K562 (cell line): ENCODE results near the gene UBE2C. TPM values are rescaled to one million over a fixed set of nuclear protein-coding genes. Genes with fewer than 3 reads are reported as not detected.

Experiments
- CHD2 ChIP-seq: IDR thresholded peaks from 2 replicates; pipeline ENCODE4 v1.6.1; 2011; ENCODE audit warnings: low read depth, low read length
- CLOCK ChIP-seq: fragments of 250-450 bp; sonication (Bioruptor Pico); IDR thresholded peaks from 2 replicates; pipeline ENCODE4 v1.4.0; 2020; ENCODE audit warnings: mild to moderate bottlenecking, moderate library complexity, borderline replicate concordance
- CTCF ChIP-seq, 3 experiments: IDR thresholded peaks in 2 of 3; conservative IDR thresholded peaks in 1 of 3; 2 replicates each; pipeline ENCODE4 v1.5.1; 2011 to 2012; ENCODE audit warnings: low read length in 3 of 3, mild to moderate bottlenecking in 3 of 3, control low read depth in 2 of 3, improper control_type of control experiment in 1 of 3, inconsistent platforms in 1 of 3, low read depth in 1 of 3, mixed read lengths in 1 of 3, moderate library complexity in 1 of 3; ENCODE audit not compliant: insufficient read depth in 2 of 3
- HCFC1 ChIP-seq: IDR thresholded peaks from 2 replicates; pipeline ENCODE4 v1.6.1; 2012; ENCODE audit warnings: low read depth, low read length, improper control_type of control experiment
- HDAC3 ChIP-seq: fragments of 450-650 bp; IDR thresholded peaks from 2 replicates; pipeline ENCODE4 v1.6.1; 2018; ENCODE audit warnings: borderline replicate concordance, mild to moderate bottlenecking, moderate library complexity; ENCODE audit not compliant: partially characterized antibody
- KDM1A ChIP-seq, 2 experiments: fragments of 450-650 bp; IDR thresholded peaks; 2 replicates each; pipeline ENCODE4 v1.6.1; 2016; ENCODE audit warnings: mild to moderate bottlenecking in 2 of 2
- PHB2 ChIP-seq: fragments of 450-650 bp; IDR thresholded peaks from 2 replicates; pipeline ENCODE4 v1.6.1; 2017; ENCODE audit warnings: low read depth
- POLR2AphosphoS5 ChIP-seq: IDR thresholded peaks from 2 replicates; pipeline ENCODE4 v1.6.1; 2011; ENCODE audit warnings: mild to moderate bottlenecking, low read depth, low read length, moderate library complexity; ENCODE audit not compliant: control insufficient read depth, insufficient read depth
- RAD21 ChIP-seq, 2 experiments: fragments of 250-450 bp in 1 of 2; fragments of 450-650 bp in 1 of 2; sonication (Bioruptor Pico) in 1 of 2; formaldehyde crosslinking in 1 of 2; IDR thresholded peaks in 1 of 2; conservative IDR thresholded peaks in 1 of 2; 2 replicates each; pipeline versions ENCODE4 v1.4.0 to v1.8.0; 2020 to 2022; ENCODE audit warnings: mild to moderate bottlenecking in 2 of 2, moderate library complexity in 1 of 2
- SNRNP70 ChIP-seq: fragments of 200-400 bp; formaldehyde crosslinking; optimal IDR thresholded peaks from 2 replicates; pipeline ENCODE3; 2017; ENCODE audit warnings: low read depth, low read length
- TAF7 ChIP-seq: fragments of 450-650 bp; IDR thresholded peaks from 2 replicates; pipeline ENCODE4 v1.6.1; 2016; ENCODE audit warnings: missing genetic modification characterization, missing compliant biosample characterization
- TBP ChIP-seq: optimal IDR thresholded peaks from 2 replicates; pipeline ENCODE3; 2011; ENCODE audit warnings: low read depth, low read length, improper control_type of control experiment
- TEAD1 ChIP-seq, 2 experiments: fragments of 450-650 bp in 1 of 2; sonication (generic) in 1 of 2; formaldehyde crosslinking; IDR thresholded peaks; 2 replicates each; pipeline versions ENCODE4 v1.4.0 to v1.8.0; 2020 to 2022; ENCODE audit warnings: mild to moderate bottlenecking in 2 of 2, missing genetic modification reagents in 1 of 2
- ZFX ChIP-seq: sonication (generic); formaldehyde crosslinking; IDR thresholded peaks from 2 replicates; pipeline ENCODE4 v1.8.0; 2022; ENCODE audit warnings: mild to moderate bottlenecking, missing genetic modification reagents, moderate library complexity
- ZNF57 ChIP-seq: fragments of 450-650 bp; formaldehyde crosslinking; IDR thresholded peaks from 2 replicates; pipeline ENCODE4 v1.4.0; 2020; ENCODE audit warnings: mild to moderate bottlenecking, moderate library complexity
- polyA plus RNA-seq, 8 experiments: library from polyadenylated mRNA; depleted of rRNA in 4 of 8; stranded (reverse) in 5 of 8; unstranded in 3 of 8; fragments of >200 nt; fragmentation: Nextera tagmentation in 2 of 8; fragmentation: Illumina TruSeq in 1 of 8; extraction: Ambion mirVana in 2 of 8; extraction: Trizol in 1 of 8; gene quantifications; 2 replicates each; pipeline versions ENCODE4 v1.2.1 to v1.2.3, GENCODE V29; 2011 to 2014; ENCODE audit warnings: inconsistent platforms in 1 of 8, missing spikeins in 1 of 8
- total RNA-seq, 7 experiments: library from RNA; depleted of rRNA in 6 of 7; stranded (reverse); fragments of >200 nt in 6 of 7; fragmentation: Illumina TruSeq in 2 of 7; extraction: Trizol in 2 of 7; gene quantifications; 2 replicates each; pipeline versions ENCODE4 v1.2.1 to v1.2.3, GENCODE V29; 2011 to 2021; ENCODE audit warnings: low replicate concordance in 1 of 7
- TF ChIP-seq, protein P1 (sequence below): sonication (generic); formaldehyde crosslinking; IDR thresholded peaks from 2 replicates; pipeline ENCODE4 v1.8.0; 2022; ENCODE audit warnings: missing genetic modification reagents, mild to moderate bottlenecking, moderate library complexity, borderline replicate concordance
- TF ChIP-seq, protein P2 (sequence below): sonication (generic); formaldehyde crosslinking; IDR thresholded peaks from 2 replicates; pipeline ENCODE4 v1.8.0; 2023; ENCODE audit warnings: mild to moderate bottlenecking, missing genetic modification reagents

The UBE2C gene
- total and polyA plus RNA-seq, 9 of the 15 experiments (the other 6 are each of a cell fraction or from before 2014, with no cell fraction given) = 0.51 to 1.6 (median 0.69) TPM

DNA sequence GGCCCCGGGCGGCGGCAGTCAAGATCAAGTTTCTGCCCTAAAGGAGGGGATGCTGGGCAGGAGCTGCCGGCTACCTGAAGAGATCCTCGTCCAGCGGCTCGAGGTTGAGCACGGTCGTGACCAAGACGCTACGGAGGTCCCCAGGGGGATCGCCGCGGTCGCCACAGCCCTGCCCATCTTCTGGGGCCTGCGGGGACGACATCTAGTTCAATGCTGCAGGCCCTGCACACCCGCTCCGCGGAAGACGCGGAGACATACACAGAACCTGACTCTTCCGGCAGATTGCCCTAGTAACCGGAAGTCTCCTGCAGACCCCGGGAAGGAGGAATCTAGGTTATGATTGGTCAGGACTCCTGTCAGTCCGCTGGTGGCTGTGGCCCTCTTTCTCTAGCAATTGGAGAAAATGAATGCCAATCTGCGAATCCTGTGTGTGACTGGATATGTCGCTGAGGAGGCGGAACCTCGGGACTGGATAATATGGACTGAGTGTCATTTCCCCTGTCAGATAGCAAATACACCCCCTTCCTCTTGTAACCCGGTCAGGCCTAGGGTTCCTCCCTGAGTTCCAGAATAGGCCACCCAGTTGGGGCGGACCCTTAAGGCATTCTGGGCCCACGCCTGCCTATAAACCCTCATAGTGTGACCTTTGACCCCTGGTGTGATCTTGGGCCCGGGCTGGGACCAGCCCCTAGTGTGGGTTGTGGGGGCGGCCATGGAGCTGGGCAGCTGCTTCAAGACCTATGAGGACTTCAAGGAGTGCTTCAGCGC is 44.9 kb downstream of the UBE2C start, which contains the start of the genes ACOT8 and ZSWIM3 (continued):
- TF ChIP-seq RAD21 (CRISPR knock-in tag; conservative IDR thresholded peaks at IDR 0.05 in 1 of 2, IDR thresholded peaks at IDR 0.05 in 1 of 2) (no peak), PHB2 (no peak), KDM1A (IDR thresholded peaks at IDR 0.05) (no peak), HCFC1 (peak; percentile 43), TEAD1 (CRISPR knock-in tag; IDR thresholded peaks at IDR 0.05) (0 out of 4 replicates have a peak, but pooled peaks of 1 of the 2 experiments have one; percentile 4), HDAC3 (no peak), TAF7 (tag) (peak; percentile 79), SNRNP70 (no peak), ZFX (CRISPR knock-in tag) (peak; percentile 75), CTCF (IDR thresholded peaks at IDR 0.05 in 2 of 3, conservative IDR thresholded peaks at IDR 0.05 in 1 of 3; ENCODE audit: insufficient read depth in 2 of 3, low read depth in 1 of 3, low read length in 3 of 3) (peak in 1 of 3 experiments; percentile 12; a peak in 1 of 6 replicates), TBP (peak; percentile 94), CHD2 (peak; percentile 93), ZNF57 (CRISPR knock-in tag) (0 out of 2 replicates have a peak, but pooled peaks have one; percentile 35), POLR2AphosphoS5 (peak; percentile 62; the same call in 1 of the 2 replicates), CLOCK (CRISPR knock-in tag) (no peak)
- TF ChIP-seq, protein P1, sequence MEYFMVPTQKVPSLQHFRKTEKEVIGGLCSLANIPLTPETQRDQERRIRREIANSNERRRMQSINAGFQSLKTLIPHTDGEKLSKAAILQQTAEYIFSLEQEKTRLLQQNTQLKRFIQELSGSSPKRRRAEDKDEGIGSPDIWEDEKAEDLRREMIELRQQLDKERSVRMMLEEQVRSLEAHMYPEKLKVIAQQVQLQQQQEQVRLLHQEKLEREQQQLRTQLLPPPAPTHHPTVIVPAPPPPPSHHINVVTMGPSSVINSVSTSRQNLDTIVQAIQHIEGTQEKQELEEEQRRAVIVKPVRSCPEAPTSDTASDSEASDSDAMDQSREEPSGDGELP (CRISPR knock-in tag) = peak; percentile 53; the same call in 1 of the 2 replicates
- TF ChIP-seq, protein P2, sequence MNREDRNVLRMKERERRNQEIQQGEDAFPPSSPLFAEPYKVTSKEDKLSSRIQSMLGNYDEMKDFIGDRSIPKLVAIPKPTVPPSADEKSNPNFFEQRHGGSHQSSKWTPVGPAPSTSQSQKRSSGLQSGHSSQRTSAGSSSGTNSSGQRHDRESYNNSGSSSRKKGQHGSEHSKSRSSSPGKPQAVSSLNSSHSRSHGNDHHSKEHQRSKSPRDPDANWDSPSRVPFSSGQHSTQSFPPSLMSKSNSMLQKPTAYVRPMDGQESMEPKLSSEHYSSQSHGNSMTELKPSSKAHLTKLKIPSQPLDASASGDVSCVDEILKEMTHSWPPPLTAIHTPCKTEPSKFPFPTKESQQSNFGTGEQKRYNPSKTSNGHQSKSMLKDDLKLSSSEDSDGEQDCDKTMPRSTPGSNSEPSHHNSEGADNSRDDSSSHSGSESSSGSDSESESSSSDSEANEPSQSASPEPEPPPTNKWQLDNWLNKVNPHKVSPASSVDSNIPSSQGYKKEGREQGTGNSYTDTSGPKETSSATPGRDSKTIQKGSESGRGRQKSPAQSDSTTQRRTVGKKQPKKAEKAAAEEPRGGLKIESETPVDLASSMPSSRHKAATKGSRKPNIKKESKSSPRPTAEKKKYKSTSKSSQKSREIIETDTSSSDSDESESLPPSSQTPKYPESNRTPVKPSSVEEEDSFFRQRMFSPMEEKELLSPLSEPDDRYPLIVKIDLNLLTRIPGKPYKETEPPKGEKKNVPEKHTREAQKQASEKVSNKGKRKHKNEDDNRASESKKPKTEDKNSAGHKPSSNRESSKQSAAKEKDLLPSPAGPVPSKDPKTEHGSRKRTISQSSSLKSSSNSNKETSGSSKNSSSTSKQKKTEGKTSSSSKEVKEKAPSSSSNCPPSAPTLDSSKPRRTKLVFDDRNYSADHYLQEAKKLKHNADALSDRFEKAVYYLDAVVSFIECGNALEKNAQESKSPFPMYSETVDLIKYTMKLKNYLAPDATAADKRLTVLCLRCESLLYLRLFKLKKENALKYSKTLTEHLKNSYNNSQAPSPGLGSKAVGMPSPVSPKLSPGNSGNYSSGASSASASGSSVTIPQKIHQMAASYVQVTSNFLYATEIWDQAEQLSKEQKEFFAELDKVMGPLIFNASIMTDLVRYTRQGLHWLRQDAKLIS (CRISPR knock-in tag) = no peak
